Urothelium cell line (cell line): ENCODE data around the gene NBEA.

ENCODE experiments used
- DNase-seq: peaks from one replicate; pipeline ENCODE4 v3.0.0; 2011; ENCODE audit warnings: low spot score, mixed read lengths
- FAIRE-seq: peaks from 2 replicates; lab custom pipeline; 2011; peaks lifted over from hg19 to GRCh38; lab: Jason Lieb, UNC

Gene NBEA

GRCh38 chr13:35498231-35498630 is 556.2 kb downstream of the NBEA start:
- DNase-seq, result no peak
- no peak for FAIRE-seq

DNA sequence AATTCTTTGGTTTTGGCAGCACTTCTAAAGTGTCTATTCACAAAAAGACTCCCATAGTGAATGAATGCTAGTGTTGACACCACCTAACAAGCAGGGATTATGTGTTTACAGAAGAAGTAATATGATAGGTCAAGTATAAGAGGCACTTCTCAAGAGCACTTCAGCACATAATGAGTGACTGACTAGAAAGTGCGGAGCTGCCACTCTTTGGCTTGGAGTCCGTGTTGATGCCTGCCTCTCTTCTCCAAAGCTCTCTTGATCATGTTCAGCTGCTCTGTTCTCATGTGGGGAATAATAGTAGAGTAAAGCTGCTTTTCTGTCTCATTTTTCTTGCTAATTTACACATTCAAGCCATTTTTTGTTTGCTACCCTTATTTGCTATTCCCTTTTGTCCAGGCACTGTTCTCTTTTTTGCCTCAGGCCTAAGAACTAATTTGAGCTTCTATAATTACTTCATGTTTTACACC is 557.2 kb downstream of the NBEA start:
- no peak for DNase-seq

DNA sequence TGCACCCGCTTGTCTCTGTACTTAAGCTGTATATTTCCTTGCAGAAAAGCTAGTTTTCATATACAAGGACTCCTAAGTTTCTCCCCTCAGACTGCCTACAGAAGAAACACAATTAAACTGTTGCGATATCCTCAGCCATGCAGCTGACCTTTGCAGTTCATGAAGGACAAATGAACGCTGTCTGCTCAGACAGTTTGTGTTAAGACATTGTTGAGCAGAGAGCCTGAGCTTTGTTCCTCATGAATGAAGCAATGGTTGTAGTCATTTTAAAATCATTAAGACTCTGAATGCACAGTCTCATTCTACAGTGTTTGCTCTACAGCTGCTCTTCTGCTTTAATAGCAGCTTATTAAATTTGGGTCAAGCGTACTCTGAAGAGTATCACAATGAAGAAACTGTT is 557.6 kb downstream of the NBEA start:
- DNase-seq (no peak), FAIRE-seq (no peak)

More for the DNA sequence above, 557.2 kb downstream of the NBEA start:
- FAIRE-seq, result no peak

GRCh38 chr13:35500144-35500543 is 558.1 kb downstream of the NBEA start:
- FAIRE-seq (no peak), DNase-seq (no peak)

GRCh38 chr13:35501661-35502235 is 559.7 kb downstream of the NBEA start:
- FAIRE-seq, result no peak
- no peak for DNase-seq

- no peak for FAIRE-seq
- no peak for DNase-seq
These were observed 560.4 kb downstream of the NBEA start for GRCh38 chr13:35502456-35502855.

GRCh38 chr13:35512271-35512920 is 570.3 kb downstream of the NBEA start:
- DNase-seq (peak; percentile 25), FAIRE-seq (no peak)

GRCh38 chr13:35514061-35514477 is 572.0 kb downstream of the NBEA start:
- FAIRE-seq (no peak), DNase-seq (no peak)

DNA sequence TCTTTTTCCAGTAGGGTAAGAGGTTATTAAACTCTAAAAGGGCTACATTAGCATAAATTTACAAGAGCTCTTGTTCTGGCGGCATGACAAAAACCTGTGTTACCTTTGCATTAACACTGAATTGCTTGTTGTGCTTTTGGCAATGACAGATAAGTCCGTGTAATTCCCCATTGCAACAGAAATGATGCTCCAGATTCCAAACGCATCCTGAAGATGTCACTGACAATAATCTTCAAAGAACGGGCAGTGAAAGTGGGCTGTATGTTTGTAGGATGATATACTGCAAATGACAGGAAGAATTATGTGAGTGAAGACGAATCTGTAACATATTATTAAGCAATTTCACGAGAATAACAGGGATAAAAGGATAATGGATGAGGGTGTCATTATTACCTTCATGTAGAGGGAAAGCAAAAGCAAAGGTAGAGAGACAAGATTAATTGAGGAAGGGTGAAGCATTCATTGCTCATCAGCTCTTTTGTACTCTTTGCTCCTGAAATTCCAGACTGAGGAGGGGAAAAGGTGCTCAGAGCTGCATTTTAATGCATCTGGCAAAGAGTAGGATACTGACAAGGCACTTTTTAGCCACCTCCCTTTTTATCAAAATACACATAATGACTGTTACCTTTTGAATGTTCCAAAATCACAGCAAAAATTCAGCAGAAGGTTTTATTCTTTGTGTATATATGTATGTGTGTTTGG is 572.9 kb downstream of the NBEA start:
- FAIRE-seq (no peak), DNase-seq (no peak)

DNA sequence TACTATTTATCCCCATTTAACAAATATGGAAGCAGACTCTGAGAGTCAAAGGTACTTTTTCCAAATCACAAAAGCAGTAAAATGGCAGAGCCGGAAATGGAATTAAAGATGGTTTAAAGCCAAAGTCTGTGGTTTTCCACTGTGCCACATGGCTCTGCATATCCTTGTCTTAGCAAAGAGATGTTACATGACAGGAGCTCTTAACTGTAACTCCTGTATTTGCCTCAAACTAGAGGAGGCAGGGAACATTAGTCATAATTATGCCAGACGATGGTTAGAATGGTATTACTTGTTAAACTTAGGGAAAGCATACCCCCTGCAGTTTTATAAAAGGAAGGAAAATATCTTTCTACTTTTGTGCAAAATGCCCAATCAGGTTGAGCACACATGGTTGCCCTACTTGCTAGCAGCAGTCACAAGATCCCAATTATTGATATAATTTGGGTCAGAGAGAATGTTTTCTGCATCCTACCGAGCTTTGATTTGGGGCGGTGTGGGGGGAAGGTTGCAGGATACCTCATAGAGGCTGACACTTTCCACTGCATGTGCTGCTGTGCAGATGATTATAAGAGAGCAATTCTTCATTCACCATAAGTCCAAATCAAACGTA is 576.4 kb downstream of the NBEA start:
- FAIRE-seq, result no peak

DNA sequence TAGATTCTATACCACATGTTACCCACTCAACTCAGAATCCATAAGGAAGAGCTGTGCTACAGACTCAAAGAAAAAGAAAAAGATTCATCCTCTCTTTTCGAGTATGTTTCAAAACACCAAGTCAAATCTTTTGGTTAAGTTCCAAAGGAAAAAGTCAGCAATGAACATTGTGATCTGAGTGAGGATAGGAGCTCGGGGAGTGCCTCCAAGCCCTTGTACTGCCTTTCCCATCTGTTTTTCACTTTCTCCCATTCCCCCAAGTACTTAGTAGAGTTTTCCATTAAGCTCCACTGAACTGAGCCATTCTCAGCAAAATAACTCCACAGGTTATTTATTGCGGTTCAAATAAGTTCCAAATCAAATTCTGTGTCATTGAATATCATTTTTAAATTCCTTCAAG is 582.1 kb downstream of the NBEA start:
- no peak for FAIRE-seq
- no peak for DNase-seq

More for the DNA sequence above, 576.4 kb downstream of the NBEA start:
- DNase-seq, result no peak

- DNase-seq, result no peak
- FAIRE-seq, result no peak
These were observed 584.5 kb downstream of the NBEA start for GRCh38 chr13:35526577-35526976.

- no peak for DNase-seq
- FAIRE-seq, result no peak
These were observed 585.4 kb downstream of the NBEA start for GRCh38 chr13:35527451-35527850.

GRCh38 chr13:35530147-35530546 is 588.1 kb downstream of the NBEA start:
- DNase-seq, result no peak
- no peak for FAIRE-seq

GRCh38 chr13:35530581-35530980 is 588.5 kb downstream of the NBEA start:
- DNase-seq (no peak), FAIRE-seq (no peak)

- FAIRE-seq, result no peak
- DNase-seq, result no peak
These were observed 589.5 kb downstream of the NBEA start for GRCh38 chr13:35531526-35531925.

DNA sequence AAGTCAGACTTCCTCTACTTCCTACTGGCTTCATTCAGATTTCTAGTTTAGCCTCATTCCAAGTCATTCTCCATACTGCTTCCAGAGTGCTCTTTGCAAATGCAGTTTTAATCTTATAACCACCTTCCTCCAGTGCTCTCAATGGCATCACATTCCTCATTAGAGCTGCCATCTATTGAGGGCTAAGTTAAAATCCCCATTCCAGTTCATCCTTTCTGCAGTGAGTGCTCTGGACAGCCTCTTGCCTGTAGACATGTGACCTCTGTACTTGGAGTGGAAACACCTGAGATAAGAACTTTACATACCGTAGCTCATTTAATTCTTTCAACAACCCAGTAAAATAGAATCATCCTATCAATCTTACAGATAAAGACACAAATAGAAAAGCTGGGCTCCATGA is 592.3 kb downstream of the NBEA start:
- FAIRE-seq (no peak), DNase-seq (no peak)

DNA sequence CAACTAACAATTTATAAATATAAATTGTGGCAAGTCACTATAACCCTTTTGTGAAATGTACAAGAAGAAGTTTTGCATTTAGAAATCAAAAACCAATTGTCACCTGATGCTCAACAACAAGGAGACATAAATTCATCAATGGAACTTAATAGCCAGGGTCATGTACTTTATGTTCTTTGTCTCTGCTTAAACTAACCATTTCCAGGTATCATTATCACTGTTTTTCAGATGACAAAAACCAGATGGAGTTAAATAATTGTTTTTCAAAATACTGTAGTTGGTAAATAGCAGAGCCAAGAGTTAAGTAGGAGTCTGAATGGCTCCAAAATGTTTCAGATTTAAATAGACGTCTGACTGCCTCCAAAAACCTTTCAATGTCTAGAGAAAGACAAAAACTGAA is 606.7 kb downstream of the NBEA start:
- FAIRE-seq (no peak), DNase-seq (no peak)

DNA sequence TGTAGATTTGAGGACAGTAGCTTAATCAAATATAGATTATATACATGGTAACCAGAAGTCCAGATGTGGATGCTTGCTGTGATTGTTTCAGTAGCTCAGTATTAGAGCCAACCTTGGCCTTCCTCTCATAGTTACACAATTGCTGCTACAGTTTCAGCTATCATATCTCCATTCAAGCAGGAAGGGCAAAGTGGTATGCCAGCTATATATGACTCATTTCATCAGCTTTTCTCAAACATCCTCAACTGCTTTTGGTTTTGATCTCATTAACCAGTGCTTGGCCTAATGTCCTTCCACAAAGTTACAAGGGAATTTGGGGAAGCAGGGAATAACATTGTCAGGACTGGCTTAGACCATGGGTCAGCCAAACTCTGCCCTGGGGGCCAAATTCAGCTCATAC is 607.4 kb downstream of the NBEA start:
- FAIRE-seq (no peak), DNase-seq (peak; percentile 9)

- FAIRE-seq, result no peak
These were observed 610.2 kb downstream of the NBEA start for GRCh38 chr13:35552172-35552844.

GRCh38 chr13:35554972-35555623 is 613.0 kb downstream of the NBEA start:
- no peak for DNase-seq
- no peak for FAIRE-seq

More at GRCh38 chr13:35552172-35552844, 610.2 kb downstream of the NBEA start:
- no peak for DNase-seq
